HG03432 (cell line): ENCODE measurements around the gene FDX1.

Experiments
- ATAC-seq: cut with Tn5 transposase; IDR thresholded peaks from one replicate; pipeline ENCODE4 v1.9.1; 2021; ENCODE audit warnings: mild to moderate bottlenecking, moderate library complexity; ENCODE audit not compliant: unreplicated experiment

Gene FDX1

GRCh38 chr11:110463153-110463552 is 33.4 kb downstream of the FDX1 start:
- no peak for ATAC-seq

GRCh38 chr11:110465231-110465630 is 35.5 kb downstream of the FDX1 start:
- ATAC-seq = no peak

GRCh38 chr11:110467556-110467955 is 37.8 kb downstream of the FDX1 start:
- no peak for ATAC-seq

- ATAC-seq = no peak
Measured at GRCh38 chr11:110468121-110468520, 38.4 kb downstream of the FDX1 start.

GRCh38 chr11:110469127-110469526 is 39.4 kb downstream of the FDX1 start:
- ATAC-seq = no peak

GRCh38 chr11:110470716-110471115 is 41.0 kb downstream of the FDX1 start:
- no peak for ATAC-seq

GRCh38 chr11:110471371-110471770 is 41.6 kb downstream of the FDX1 start:
- ATAC-seq = no peak

GRCh38 chr11:110472858-110473257 is 43.1 kb downstream of the FDX1 start:
- ATAC-seq = no peak

- no peak for ATAC-seq
Measured at GRCh38 chr11:110473706-110474105, 44.0 kb downstream of the FDX1 start.

- no peak for ATAC-seq
Measured at GRCh38 chr11:110474578-110474977, 44.8 kb downstream of the FDX1 start.

- no peak for ATAC-seq
Measured at GRCh38 chr11:110475671-110476070, 45.9 kb downstream of the FDX1 start.

- no peak for ATAC-seq
Measured at GRCh38 chr11:110478410-110478809, 48.7 kb downstream of the FDX1 start.

GRCh38 chr11:110479108-110480101 is 49.7 kb downstream of the FDX1 start:
- no peak for ATAC-seq

- ATAC-seq = no peak
Measured at GRCh38 chr11:110481523-110481922, 51.8 kb downstream of the FDX1 start.

GRCh38 chr11:110486156-110486555 is 56.4 kb downstream of the FDX1 start:
- ATAC-seq = no peak

- ATAC-seq = no peak
Measured at GRCh38 chr11:110488446-110488845, 58.7 kb downstream of the FDX1 start.

GRCh38 chr11:110490886-110491285 is 61.1 kb downstream of the FDX1 start:
- ATAC-seq = no peak

GRCh38 chr11:110491577-110492320 is 62.0 kb downstream of the FDX1 start:
- no peak for ATAC-seq

- no peak for ATAC-seq
Measured at GRCh38 chr11:110492321-110492685, 62.6 kb downstream of the FDX1 start.

GRCh38 chr11:110493346-110493745 is 63.6 kb downstream of the FDX1 start:
- ATAC-seq = no peak

- ATAC-seq = no peak
Measured at GRCh38 chr11:110497231-110497978, 67.7 kb downstream of the FDX1 start.
